Testis (tissue), 3 donors: ENCODE data around the gene SOX6. TPM values are rescaled to one million over a fixed set of nuclear protein-coding genes. Genes with fewer than 3 reads are reported as not detected.

Experiments used
- DNase-seq: peaks from one replicate; pipeline ENCODE4 v3.0.0-alpha.2; 2019
- H3K27ac ChIP-seq, 2 donors: fragments of 200-600 bp; sonication (generic); one replicate each; pipeline ENCODE4 v1.5.1; 2019
- H3K27me3 ChIP-seq: fragments of 200-600 bp; sonication (generic); one replicate; pipeline ENCODE4 v1.5.1; 2019
- H3K36me3 ChIP-seq: fragments of 200-600 bp; sonication (generic); one replicate; pipeline ENCODE4 v1.5.1; 2017; ENCODE audit warnings: low read depth; ENCODE audit errors: missing control alignments
- H3K4me1 ChIP-seq: fragments of 200-600 bp; sonication (generic); one replicate; pipeline ENCODE4 v1.5.1; 2019
- H3K4me3 ChIP-seq, 2 donors: fragments of 200-600 bp; sonication (generic); one replicate each; pipeline ENCODE4 v1.5.1; 2017 to 2019
- H3K9me3 ChIP-seq: fragments of 200-600 bp; sonication (generic); one replicate; pipeline ENCODE4 v1.5.1; 2017
- CTCF ChIP-seq, 3 experiments: fragments of 450-650 bp in 2 of 3; fragments of 200-600 bp in 1 of 3; sonication (generic) in 1 of 3; IDR thresholded peaks; one replicate each; pipeline ENCODE4 v1.5.1; 2016 to 2019; ENCODE audit warnings: antibody characterized with exemption in 3 of 3, mild to moderate bottlenecking in 2 of 3, moderate library complexity in 1 of 3
- POLR2A ChIP-seq: fragments of 450-650 bp; IDR thresholded peaks from one replicate; pipeline ENCODE4 v1.6.1; 2017; ENCODE audit warnings: antibody characterized with exemption, mild to moderate bottlenecking, moderate library complexity
- WGBS, 2 donors: methylation state at CpG; one replicate each; pipeline ENCODE4 v1.1.5; 2018; 5-methylcytosine and 5-hydroxymethylcytosine counted together
- intact Hi-C: fragments of 100-400 bp; cut with DNase I; formaldehyde crosslinking; loops from one replicate; pipeline ENCODE4 v1.15.1; 2023; ENCODE audit warnings: low total_unique reads
- polyA plus RNA-seq: library from polyadenylated mRNA; stranded (reverse); fragments of 350-450 nt; fragmentation: Illumina TruSeq; extraction: RNeasy Lipid Tissue Mini Kit (QIAGEN cat#74804); gene quantifications from one replicate; pipeline ENCODE4 v1.2.3, GENCODE V29; 2014; ENCODE audit warnings: low read depth, low replicate concordance; ENCODE audit not compliant: insufficient read depth
- total RNA-seq, 2 donors: library from RNA; depleted of rRNA; stranded (reverse); fragments of >200 nt; gene quantifications; one replicate each; pipeline ENCODE4 v1.2.3, GENCODE V29; 2016

Gene SOX6
- total and polyA plus RNA-seq, 3 donors from 2014 or later, result 39.6 to 74.0 (median 52.3) TPM

DNA sequence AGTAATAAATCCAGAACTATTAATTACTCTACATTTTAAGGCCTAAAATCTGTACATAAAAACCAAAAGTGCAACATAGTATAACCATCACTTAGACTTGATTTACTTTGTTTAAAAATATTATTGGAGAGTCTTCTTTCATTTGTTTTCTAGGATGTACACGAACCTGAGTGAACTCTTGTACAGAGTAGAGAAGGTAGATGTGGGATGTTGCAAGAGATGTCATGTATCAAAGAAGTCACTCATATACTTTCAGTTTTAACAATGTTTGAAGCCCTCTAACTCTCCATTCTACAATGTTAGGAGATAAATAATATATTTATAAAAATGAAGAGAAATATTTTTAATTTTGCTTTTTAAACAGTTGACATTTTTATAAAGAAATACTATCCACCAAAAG is 38.6 kb downstream of the SOX6 start:
- no peak for TF ChIP-seq POLR2A
- no peak for TF ChIP-seq CTCF (IDR thresholded peaks at IDR 0.05)
- Histone ChIP-seq H3K27ac (no peak overlapping the region), H3K4me1 (no peaks in the 10 kb centered on the region), H3K4me3 (no peak overlapping the region), H3K9me3 (no peaks in the 10 kb centered on the region), H3K27me3 (no peaks in the 10 kb centered on the region), H3K36me3 (no peaks in the 10 kb centered on the region)
- 68 to 73% methylated on average over 1 of the region's 1 CpG for WGBS, 2 donors
- intact Hi-C loops, result no loop called here
- DNase-seq, result no peak

GRCh38 chr11:16313846-16314245 is 42.5 kb downstream of the SOX6 start:
- H3K27ac ChIP-seq, result no peak overlapping the region
- intact Hi-C loops, result no loop called here
- no peaks in the 10 kb centered on the region for H3K36me3 ChIP-seq
- H3K4me1 ChIP-seq, result no peaks in the 10 kb centered on the region
- no peaks in the 10 kb centered on the region for H3K27me3 ChIP-seq
- DNase-seq, result no peak
- no peaks in the 10 kb centered on the region for H3K9me3 ChIP-seq
- H3K4me3 ChIP-seq, result no peak overlapping the region
- 63 to 65% methylated on average over 1 of the region's 1 CpG for WGBS, 2 donors
- TF ChIP-seq CTCF (IDR thresholded peaks at IDR 0.05) (no peak), POLR2A (no peak)

- no peak overlapping the region for H3K4me3 ChIP-seq
- 71 to 75% methylated on average over 3 of the region's 3 CpGs for WGBS, 2 donors
- TF ChIP-seq POLR2A, result no peak
- no peak for TF ChIP-seq CTCF (IDR thresholded peaks at IDR 0.05)
- intact Hi-C loops, result no loop called here
- H3K9me3 ChIP-seq, result no peaks in the 10 kb centered on the region
- H3K27me3 ChIP-seq, result no peaks in the 10 kb centered on the region
- H3K4me1 ChIP-seq, result no peaks in the 10 kb centered on the region
- no peak overlapping the region for H3K27ac ChIP-seq
- no peaks in the 10 kb centered on the region for H3K36me3 ChIP-seq
- no peak for DNase-seq
Measured at GRCh38 chr11:16312233-16312765, 44.0 kb downstream of the SOX6 start.

DNA sequence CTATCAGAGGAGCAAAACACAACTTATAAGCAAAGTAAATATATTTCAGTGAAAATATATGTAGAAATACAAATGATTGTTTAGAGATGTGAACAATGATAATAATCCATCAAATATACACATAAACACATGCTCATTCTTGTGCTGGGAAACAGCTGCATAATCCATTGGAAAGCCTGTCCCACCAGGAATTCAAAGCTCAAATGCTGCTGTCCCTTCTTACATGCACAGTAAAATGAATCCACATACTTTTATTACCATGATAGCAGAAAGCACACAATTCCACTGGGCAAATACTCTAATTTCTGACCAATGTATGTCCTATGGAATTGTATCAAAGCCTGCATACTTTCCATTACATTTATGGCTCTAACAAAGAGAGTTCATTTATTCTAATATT is 44.5 kb downstream of the SOX6 start:
- intact Hi-C loops, result no loop called here
- Histone ChIP-seq H3K9me3 (no peaks in the 10 kb centered on the region), H3K27ac (no peak overlapping the region), H3K4me1 (no peaks in the 10 kb centered on the region), H3K4me3 (no peak overlapping the region), H3K27me3 (no peaks in the 10 kb centered on the region), H3K36me3 (no peaks in the 10 kb centered on the region)
- TF ChIP-seq POLR2A (no peak), CTCF (IDR thresholded peaks at IDR 0.05) (no peak)
- no peak for DNase-seq

DNA sequence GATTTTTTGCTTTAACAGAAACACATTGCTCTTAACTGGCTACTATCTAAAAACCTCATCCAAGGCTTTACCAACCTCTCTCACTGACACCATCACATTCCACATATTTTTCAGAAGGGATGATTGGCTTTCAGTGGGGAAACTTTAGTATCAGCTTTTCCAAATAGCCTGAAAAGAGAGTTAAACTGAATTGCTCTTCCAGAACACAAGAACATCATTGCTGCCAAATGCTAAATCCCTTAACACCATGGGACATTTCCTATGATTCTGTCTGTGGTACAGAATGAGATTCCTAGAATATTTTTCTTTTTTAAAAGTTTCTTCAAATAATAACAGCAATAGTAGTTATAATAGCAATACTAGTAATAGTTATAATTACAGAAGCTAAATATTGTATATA is 45.4 kb downstream of the SOX6 start:
- Histone ChIP-seq H3K9me3 (no peaks in the 10 kb centered on the region), H3K4me1 (no peaks in the 10 kb centered on the region), H3K27me3 (no peaks in the 10 kb centered on the region), H3K4me3 (no peak overlapping the region), H3K36me3 (no peaks in the 10 kb centered on the region), H3K27ac (no peak overlapping the region)
- TF ChIP-seq POLR2A, result no peak
- TF ChIP-seq CTCF (IDR thresholded peaks at IDR 0.05), result no peak
- intact Hi-C loops, result no loop called here
- DNase-seq, result no peak
